ENCODE data around the gene MCCC2. TPM values are rescaled to one million over a fixed set of nuclear protein-coding genes. Genes with fewer than 3 reads are reported as not detected.
"Not testable (repeated sequence)": the region's sequence is repeated elsewhere in the genome, so short reads cannot be mapped to it uniquely, and the experiment has no call there.

Gene MCCC2
- 10 to 100 TPM; 31.1 to 31.9 TPM for total RNA-seq
- 10 to 100 TPM; 28.1 to 31.7 TPM for polyA plus RNA-seq

DNA sequence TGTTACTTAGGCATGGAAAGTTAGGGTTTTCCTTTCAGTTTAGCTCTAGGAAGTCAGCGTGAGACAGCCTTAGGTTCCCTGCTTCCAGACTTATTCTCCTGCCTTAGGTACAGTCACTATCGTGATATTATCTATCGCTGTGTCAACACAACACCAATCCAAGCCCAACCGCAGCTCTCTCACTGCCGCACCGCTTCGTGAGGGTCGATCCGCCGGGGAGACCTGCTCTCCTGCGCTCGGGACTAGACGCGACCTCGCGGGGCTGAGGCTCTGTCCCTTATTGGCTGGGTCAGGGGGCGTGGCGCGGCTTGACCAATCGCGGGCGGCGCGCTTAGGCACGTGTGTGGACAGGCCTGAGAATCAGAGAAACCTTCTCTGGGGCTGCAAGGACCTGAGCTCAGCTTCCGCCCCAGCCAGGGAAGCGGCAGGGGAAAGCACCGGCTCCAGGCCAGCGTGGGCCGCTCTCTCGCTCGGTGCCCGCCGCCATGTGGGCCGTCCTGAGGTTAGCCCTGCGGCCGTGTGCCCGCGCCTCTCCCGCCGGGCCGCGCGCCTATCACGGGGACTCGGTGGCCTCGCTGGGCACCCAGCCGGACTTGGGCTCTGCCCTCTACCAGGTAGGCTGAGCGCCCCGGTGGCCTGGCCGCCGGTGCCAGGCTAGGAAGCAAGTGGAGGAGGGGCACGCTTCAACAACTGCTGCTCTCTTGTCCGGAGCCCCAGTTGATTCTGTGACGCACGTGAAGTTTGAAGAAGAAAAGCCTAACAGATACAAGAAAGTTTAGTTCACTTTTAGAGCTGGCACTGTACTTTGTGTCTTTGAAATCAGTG is at the start of gene MCCC2:
Gene MCCC2, plus strand, starts transcription at position 400 of the 825 bp plus-strand sequence. Its CDS starts 86 bp downstream, at position 486.
- CTCF ChIA-PET (ENCODE audit: partially characterized antibody) = interaction anchor here (0.7 to 3.4 kb wide), 4 partner anchors 10 to 30 kb away, joined by 3 to 32 read pairs (median 6); no protein-coding TSS in a partner anchor
- intact Hi-C loops (cut with micrococcal nuclease) = loop anchor here (1.0 to 5.0 kb wide), 4 partner anchors 14 to 735 kb away; partner anchors contain the start of genes BDP1, MRPS27 and PTCD2
- Mint-ChIP-seq H3K27ac (peak within 1 kb of the TSS; percentile 90 to 100 (median 99)), H3K27me3 (no peaks in the 10 kb centered on the region), H3K4me3 (peak within 1 kb of the TSS; percentile 90 to 100 (median 98)), H3K4me1 (peaks cover 29 to 48% (median 40%) of the 10 kb centered on the region in 4 donors), H3K36me3 (peaks cover 0 to 6% of the 10 kb centered on the region in 2 donors), H3K9me3 (no peaks in the 10 kb centered on the region)
- peak within 1 kb of the TSS; percentile 83 to 92 for H3K4me3 ChIP-seq (ENCODE audit: low read length in 2 of 2)
- peak within 1 kb of the TSS; percentile 87 for H3K27ac ChIP-seq (ENCODE audit: low read depth, low read length)
- H3K36me3 ChIP-seq (ENCODE audit: insufficient read depth, low read length) = no peaks in the 10 kb centered on the region
- DNase-seq = peak; percentile 95 to 97 (median 95)
- H3K27me3 ChIP-seq (ENCODE audit: insufficient read depth, low read length) = no peaks in the 10 kb centered on the region
- POLR2A ChIA-PET (ENCODE audit: partially characterized antibody) = interaction anchor here (0.9 to 3.0 kb wide), 7 partner anchors 10 to 132 kb away, joined by 3 to 52 read pairs (median 5); partner anchors contain the start of gene BDP1
- no peaks in the 10 kb centered on the region for H3K9me3 ChIP-seq (ENCODE audit: control insufficient read depth in 1 of 2, low read length in 2 of 2)
- peaks cover 43% of the 10 kb centered on the region for H3K4me1 ChIP-seq (ENCODE audit: insufficient read depth, low read length)

DNA sequence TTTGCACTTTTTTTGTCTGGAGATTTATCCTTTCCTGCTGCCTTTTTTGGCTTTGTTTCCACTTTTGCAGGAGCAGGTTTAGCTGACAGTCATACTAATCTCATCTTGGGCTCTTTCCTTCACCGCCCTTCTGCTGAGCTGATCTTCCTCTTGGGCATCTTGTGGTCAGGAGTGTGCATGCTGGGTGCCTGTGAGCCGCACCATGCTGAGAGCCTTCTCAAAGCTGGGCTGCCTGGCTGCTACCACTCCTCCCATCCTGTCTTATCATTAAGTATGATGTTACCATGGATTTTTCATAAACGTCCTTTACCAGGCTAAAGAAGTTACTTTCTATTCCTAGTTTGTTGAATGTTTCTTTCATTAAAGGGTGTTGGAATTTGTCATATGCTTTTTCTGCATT is 49.5 kb upstream of the MCCC2 start:
- ChIA-PET POLR2A (ENCODE audit: partially characterized antibody) (no interaction called here), CTCF (ENCODE audit: partially characterized antibody) (no interaction called here)
- Mint-ChIP-seq H3K36me3 (peaks cover 57 to 59% of the 10 kb centered on the region in 2 donors), H3K4me1 (peaks cover 7 to 14% (median 8%) of the 10 kb centered on the region in 4 donors), H3K27ac (peak overlapping the region in 2 of 7 donors; percentile 5 to 70), H3K4me3 (no peak overlapping the region), H3K9me3 (peaks cover 0 to 2% (median 0%) of the 10 kb centered on the region in 8 donors), H3K27me3 (no peaks in the 10 kb centered on the region)
- no peak for DNase-seq
- Histone ChIP-seq H3K9me3 (ENCODE audit: control insufficient read depth in 1 of 2, low read length in 2 of 2) (no peaks in the 10 kb centered on the region), H3K4me1 (ENCODE audit: insufficient read depth, low read length) (no peaks in the 10 kb centered on the region), H3K27me3 (ENCODE audit: insufficient read depth, low read length) (no peaks in the 10 kb centered on the region), H3K36me3 (ENCODE audit: insufficient read depth, low read length) (peaks cover 17% of the 10 kb centered on the region), H3K27ac (ENCODE audit: low read depth, low read length) (no peak overlapping the region), H3K4me3 (ENCODE audit: low read length in 2 of 2) (no peak overlapping the region)
- intact Hi-C loops (cut with micrococcal nuclease) = no loop called here

DNA sequence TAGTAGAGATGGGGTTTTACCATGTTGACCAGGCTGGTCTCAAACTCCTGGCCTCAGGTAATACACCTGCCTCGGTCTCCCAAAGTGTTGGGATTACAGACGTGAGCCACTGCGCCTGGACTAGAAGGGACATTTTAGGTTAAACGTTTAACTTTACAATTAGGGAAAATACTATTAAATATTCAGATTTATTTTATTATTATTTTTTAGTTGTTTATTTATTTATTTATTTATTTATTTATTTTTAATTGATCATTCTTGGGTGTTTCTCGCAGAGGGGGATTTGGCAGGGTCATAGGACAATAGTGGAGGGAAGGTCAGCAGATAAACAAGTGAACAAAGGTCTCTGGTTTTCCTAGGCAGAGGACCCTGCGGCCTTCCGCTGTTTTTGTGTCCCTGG is 36.3 kb upstream of the MCCC2 start:
- H3K4me3 ChIP-seq (ENCODE audit: low read length in 2 of 2); H3K9me3 ChIP-seq (ENCODE audit: control insufficient read depth in 1 of 2, low read length in 2 of 2); H3K4me1 Mint-ChIP-seq; H3K4me1 ChIP-seq (ENCODE audit: insufficient read depth, low read length); CTCF ChIA-PET (ENCODE audit: partially characterized antibody); H3K27ac Mint-ChIP-seq; H3K4me3 Mint-ChIP-seq; DNase-seq; H3K27me3 Mint-ChIP-seq; H3K27me3 ChIP-seq (ENCODE audit: insufficient read depth, low read length); H3K27ac ChIP-seq (ENCODE audit: low read depth, low read length); POLR2A ChIA-PET (ENCODE audit: partially characterized antibody); H3K9me3 Mint-ChIP-seq: not testable (repeated sequence)
- H3K36me3 Mint-ChIP-seq = peaks cover 62 to 66% of the 10 kb centered on the region in 2 donors
- intact Hi-C loops (cut with micrococcal nuclease) = loop anchor here (5.0 kb wide), 1 partner anchor 36 kb away; the partner anchor contains the start of gene MCCC2
- H3K36me3 ChIP-seq (ENCODE audit: insufficient read depth, low read length) = peaks cover 30% of the 10 kb centered on the region

DNA sequence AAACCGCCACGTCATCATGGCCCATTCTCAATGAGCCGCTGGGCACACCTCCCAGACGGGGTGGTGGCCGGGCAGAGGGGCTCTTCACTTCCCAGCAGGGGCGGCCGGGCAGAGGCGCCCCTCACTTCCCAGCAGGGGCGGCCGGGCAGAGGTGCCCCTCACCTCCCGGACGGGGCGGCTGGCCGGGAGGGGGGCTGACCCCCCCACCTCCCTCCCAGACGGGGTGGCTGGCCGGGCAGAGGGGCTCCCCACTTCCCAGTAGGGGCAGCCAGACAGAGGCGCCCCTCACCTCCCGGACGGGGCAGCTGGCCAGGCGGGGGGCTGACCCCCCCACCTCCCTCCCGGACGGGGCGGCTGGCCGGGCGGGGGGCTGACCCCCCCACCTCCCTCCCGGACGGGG is 35.6 kb upstream of the MCCC2 start:
- H3K4me1 ChIP-seq (ENCODE audit: insufficient read depth, low read length); H3K27ac Mint-ChIP-seq: not testable (repeated sequence)
- H3K36me3 Mint-ChIP-seq = peaks cover 62 to 65% of the 10 kb centered on the region in 2 donors

DNA sequence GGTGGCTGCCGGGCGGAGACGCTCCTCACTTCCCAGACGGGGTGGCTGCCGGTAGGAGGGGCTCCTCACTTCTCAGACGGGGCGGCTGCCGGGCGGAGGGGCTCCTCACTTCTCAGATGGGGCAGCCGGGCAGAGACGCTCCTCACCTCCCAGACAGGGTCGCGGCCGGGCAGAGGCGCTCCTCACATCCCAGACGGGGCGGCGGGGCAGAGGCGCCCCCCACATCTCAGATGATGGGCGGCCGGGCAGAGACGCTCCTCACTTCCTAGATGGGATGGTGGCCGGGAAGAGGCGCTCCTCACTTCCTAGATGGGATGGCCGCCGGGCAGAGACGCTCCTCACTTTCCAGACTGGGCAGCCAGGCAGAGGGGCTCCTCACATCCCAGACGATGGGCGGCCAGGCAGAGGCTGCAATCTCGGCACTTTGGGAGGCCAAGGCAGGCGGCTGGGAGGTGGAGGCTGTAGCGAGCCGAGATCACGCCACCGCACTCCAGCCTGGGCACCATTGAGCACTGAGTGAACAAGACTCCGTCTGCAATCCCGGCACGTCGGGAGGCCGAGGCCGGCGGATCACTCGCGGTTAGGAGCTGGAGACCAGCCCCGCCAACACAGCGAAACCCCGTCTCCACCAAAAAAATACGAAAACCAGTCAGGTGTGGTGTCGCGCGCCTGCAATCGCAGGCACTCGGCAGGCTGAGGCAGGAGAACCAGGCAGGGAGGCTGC is 35.0 kb upstream of the MCCC2 start:
- H3K4me3 ChIP-seq (ENCODE audit: low read length in 2 of 2); H3K9me3 ChIP-seq (ENCODE audit: control insufficient read depth in 1 of 2, low read length in 2 of 2); H3K27ac Mint-ChIP-seq; POLR2A ChIA-PET (ENCODE audit: partially characterized antibody); H3K27me3 Mint-ChIP-seq; H3K9me3 Mint-ChIP-seq; H3K4me3 Mint-ChIP-seq; CTCF ChIA-PET (ENCODE audit: partially characterized antibody); H3K4me1 ChIP-seq (ENCODE audit: insufficient read depth, low read length); H3K27ac ChIP-seq (ENCODE audit: low read depth, low read length); DNase-seq; H3K4me1 Mint-ChIP-seq; H3K27me3 ChIP-seq (ENCODE audit: insufficient read depth, low read length): not testable (repeated sequence)
- H3K36me3 ChIP-seq (ENCODE audit: insufficient read depth, low read length) = peaks cover 31% of the 10 kb centered on the region
- peaks cover 59 to 65% of the 10 kb centered on the region in 2 donors for H3K36me3 Mint-ChIP-seq
- intact Hi-C loops (cut with micrococcal nuclease) = loop anchor here (5.0 kb wide), 1 partner anchor 35 kb away; the partner anchor contains the start of gene MCCC2

More for the DNA sequence above, 35.6 kb upstream of the MCCC2 start:
- CTCF ChIA-PET (ENCODE audit: partially characterized antibody); H3K4me3 Mint-ChIP-seq; DNase-seq; H3K27me3 ChIP-seq (ENCODE audit: insufficient read depth, low read length); H3K9me3 ChIP-seq (ENCODE audit: control insufficient read depth in 1 of 2, low read length in 2 of 2); H3K27me3 Mint-ChIP-seq; H3K4me3 ChIP-seq (ENCODE audit: low read length in 2 of 2); POLR2A ChIA-PET (ENCODE audit: partially characterized antibody); H3K9me3 Mint-ChIP-seq; H3K27ac ChIP-seq (ENCODE audit: low read depth, low read length); H3K4me1 Mint-ChIP-seq: not testable (repeated sequence)
- intact Hi-C loops (cut with micrococcal nuclease) = loop anchor here (5.0 kb wide), 1 partner anchor 36 kb away; the partner anchor contains the start of gene MCCC2
- H3K36me3 ChIP-seq (ENCODE audit: insufficient read depth, low read length) = peaks cover 27% of the 10 kb centered on the region

DNA sequence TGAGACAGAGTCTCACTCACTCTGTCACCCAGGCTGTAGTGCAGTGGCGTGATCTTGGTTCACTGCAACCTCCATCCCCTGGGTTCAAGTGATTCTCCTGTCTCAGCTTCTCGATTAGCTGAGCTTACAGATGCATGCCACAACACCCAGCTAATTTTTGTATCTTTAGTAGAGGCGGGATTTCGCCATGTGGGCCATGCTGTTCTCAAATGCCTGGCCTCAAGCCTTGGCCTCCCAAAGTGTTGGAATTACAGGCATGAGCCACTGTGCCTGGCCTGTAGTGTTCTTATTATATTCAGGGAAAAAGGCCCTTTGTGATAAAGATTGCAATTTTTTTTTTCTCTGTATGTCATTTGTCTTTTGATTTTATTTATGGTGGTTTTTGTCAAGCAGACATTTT is 24.0 kb upstream of the MCCC2 start:
- H3K4me1 ChIP-seq (ENCODE audit: insufficient read depth, low read length) = no peaks in the 10 kb centered on the region
- peaks cover 7% of the 10 kb centered on the region for H3K36me3 ChIP-seq (ENCODE audit: insufficient read depth, low read length)
- POLR2A ChIA-PET (ENCODE audit: partially characterized antibody) = no interaction called here
- peaks cover 0 to 2% (median 0%) of the 10 kb centered on the region in 4 donors for H3K4me1 Mint-ChIP-seq
- peaks cover 23 to 54% of the 10 kb centered on the region in 2 donors for H3K36me3 Mint-ChIP-seq
- H3K4me3 Mint-ChIP-seq = no peak overlapping the region
- H3K27me3 Mint-ChIP-seq = no peaks in the 10 kb centered on the region
- no peaks in the 10 kb centered on the region for H3K27me3 ChIP-seq (ENCODE audit: insufficient read depth, low read length)
- H3K4me3 ChIP-seq (ENCODE audit: low read length in 2 of 2) = no peak overlapping the region
- no peak overlapping the region for H3K27ac ChIP-seq (ENCODE audit: low read depth, low read length)
- H3K9me3 ChIP-seq (ENCODE audit: control insufficient read depth in 1 of 2, low read length in 2 of 2) = no peaks in the 10 kb centered on the region
- peak overlapping the region in 1 of 7 donors; percentile 42 for H3K27ac Mint-ChIP-seq
- H3K9me3 Mint-ChIP-seq = no peaks in the 10 kb centered on the region
- intact Hi-C loops (cut with micrococcal nuclease) = no loop called here
- DNase-seq = no peak
- CTCF ChIA-PET (ENCODE audit: partially characterized antibody) = interaction anchor here (0.7 to 1.2 kb wide), 2 partner anchors 30 to 38 kb away, joined by 3 read pairs; no protein-coding TSS in a partner anchor

DNA sequence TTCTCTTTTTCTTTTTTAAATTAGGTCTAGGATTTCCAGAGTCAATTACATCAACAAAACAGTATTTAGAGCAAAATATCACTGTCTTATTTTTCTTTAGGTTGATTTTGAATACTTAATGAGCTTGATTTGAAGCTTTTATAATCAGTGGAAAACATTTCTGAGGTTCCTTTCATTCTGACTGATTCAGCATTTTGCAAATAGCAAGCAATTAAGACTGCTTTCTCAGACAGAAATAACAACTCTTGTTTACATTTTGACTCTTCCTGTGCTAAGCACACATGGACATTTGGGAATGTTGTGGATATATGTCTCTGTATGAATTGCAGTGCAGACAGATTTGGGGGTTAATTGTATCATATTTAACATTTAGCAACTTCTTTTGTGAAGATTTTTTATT is 22.2 kb upstream of the MCCC2 start:
- Mint-ChIP-seq H3K36me3 (peaks cover 21 to 50% of the 10 kb centered on the region in 2 donors), H3K27me3 (no peaks in the 10 kb centered on the region), H3K4me3 (no peak overlapping the region), H3K9me3 (no peaks in the 10 kb centered on the region), H3K4me1 (peaks cover 0 to under 1% (median 0%) of the 10 kb centered on the region in 4 donors), H3K27ac (no peak overlapping the region)
- Histone ChIP-seq H3K9me3 (ENCODE audit: control insufficient read depth in 1 of 2, low read length in 2 of 2) (no peaks in the 10 kb centered on the region), H3K27me3 (ENCODE audit: insufficient read depth, low read length) (no peaks in the 10 kb centered on the region), H3K27ac (ENCODE audit: low read depth, low read length) (no peak overlapping the region), H3K4me1 (ENCODE audit: insufficient read depth, low read length) (no peaks in the 10 kb centered on the region), H3K4me3 (ENCODE audit: low read length in 2 of 2) (no peak overlapping the region), H3K36me3 (ENCODE audit: insufficient read depth, low read length) (peaks cover 7% of the 10 kb centered on the region)
- no peak for DNase-seq
- CTCF ChIA-PET (ENCODE audit: partially characterized antibody) = no interaction called here
- POLR2A ChIA-PET (ENCODE audit: partially characterized antibody) = interaction anchor here (2.1 kb wide), 1 partner anchor 22 kb away, joined by 8 read pairs; the partner anchor contains the start of gene MCCC2
- intact Hi-C loops (cut with micrococcal nuclease) = no loop called here
